Thyroid gland (tissue), 4 donors: ENCODE data around the gene ZFYVE9.

Experiments used
- POLR2A ChIP-seq, 2 donors: fragments of 450-650 bp; IDR thresholded peaks; one replicate each; pipeline ENCODE4 v1.6.1; 2017; ENCODE audit warnings: antibody characterized with exemption in 2 of 2, mild to moderate bottlenecking in 2 of 2, moderate library complexity in 1 of 2
- TF ChIP-seq, protein P1 (sequence below), 6 experiments: fragments of 200-600 bp in 3 of 6; fragments of 450-650 bp in 3 of 6; sonication (generic) in 3 of 6; IDR thresholded peaks; one replicate each; pipeline ENCODE4 v1.5.1; 2016 to 2019; ENCODE audit warnings: antibody characterized with exemption in 6 of 6, mild to moderate bottlenecking in 2 of 6, inconsistent platforms in 1 of 6, moderate library complexity in 1 of 6

DNA sequence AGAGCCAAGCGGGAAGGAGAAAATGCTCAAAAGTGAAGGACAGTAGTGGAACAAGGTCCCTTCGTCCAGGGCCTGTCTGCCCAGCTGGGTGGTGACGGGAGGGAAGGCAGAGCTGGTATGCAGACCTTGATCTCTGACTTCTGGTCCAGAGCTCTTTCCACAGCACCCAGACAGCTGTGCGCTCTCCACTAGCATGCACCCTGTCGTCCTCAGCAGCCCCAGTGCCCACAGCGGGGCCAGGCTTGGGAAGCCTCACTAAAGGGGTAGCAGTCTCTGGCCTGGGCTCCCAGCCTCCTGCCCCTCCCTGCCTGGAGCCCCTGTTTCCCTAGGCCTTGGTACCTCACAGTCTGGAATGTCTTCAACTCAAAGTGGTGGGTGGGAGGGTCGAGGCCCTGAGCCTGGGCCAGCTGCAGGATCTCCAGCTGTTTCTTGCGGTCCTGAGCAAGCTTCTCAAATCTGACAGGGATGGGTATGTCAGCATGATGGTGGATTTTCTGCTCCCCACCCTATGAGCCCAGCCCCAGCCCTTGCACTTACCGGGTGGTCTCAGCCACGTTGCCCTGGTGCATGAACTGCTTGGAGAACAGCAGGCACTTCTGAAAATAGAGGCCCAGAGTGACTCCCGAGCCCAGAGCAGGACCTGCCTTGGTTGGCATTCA lies 214.1 kb downstream of the ZFYVE9 start:
- TF ChIP-seq, protein P1, sequence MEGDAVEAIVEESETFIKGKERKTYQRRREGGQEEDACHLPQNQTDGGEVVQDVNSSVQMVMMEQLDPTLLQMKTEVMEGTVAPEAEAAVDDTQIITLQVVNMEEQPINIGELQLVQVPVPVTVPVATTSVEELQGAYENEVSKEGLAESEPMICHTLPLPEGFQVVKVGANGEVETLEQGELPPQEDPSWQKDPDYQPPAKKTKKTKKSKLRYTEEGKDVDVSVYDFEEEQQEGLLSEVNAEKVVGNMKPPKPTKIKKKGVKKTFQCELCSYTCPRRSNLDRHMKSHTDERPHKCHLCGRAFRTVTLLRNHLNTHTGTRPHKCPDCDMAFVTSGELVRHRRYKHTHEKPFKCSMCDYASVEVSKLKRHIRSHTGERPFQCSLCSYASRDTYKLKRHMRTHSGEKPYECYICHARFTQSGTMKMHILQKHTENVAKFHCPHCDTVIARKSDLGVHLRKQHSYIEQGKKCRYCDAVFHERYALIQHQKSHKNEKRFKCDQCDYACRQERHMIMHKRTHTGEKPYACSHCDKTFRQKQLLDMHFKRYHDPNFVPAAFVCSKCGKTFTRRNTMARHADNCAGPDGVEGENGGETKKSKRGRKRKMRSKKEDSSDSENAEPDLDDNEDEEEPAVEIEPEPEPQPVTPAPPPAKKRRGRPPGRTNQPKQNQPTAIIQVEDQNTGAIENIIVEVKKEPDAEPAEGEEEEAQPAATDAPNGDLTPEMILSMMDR (IDR thresholded peaks at IDR 0.05): no peak
- no peak for TF ChIP-seq POLR2A (IDR thresholded peaks at IDR 0.05)
